Endothelial cell of umbilical vein (primary cell): ENCODE data around the gene C6orf89.

ENCODE experiments used
- CTCF ChIP-seq, 2 donors: IDR thresholded peaks; 1 replicate in 1 of 2; 2 replicates in 1 of 2; pipeline ENCODE4 v1.5.1; 2011; ENCODE audit warnings: low read length in 2 of 2, mild to moderate bottlenecking in 2 of 2, moderate library complexity in 2 of 2, control low read depth in 1 of 2, inconsistent platforms in 1 of 2, low read depth in 1 of 2; ENCODE audit not compliant: insufficient read depth in 1 of 2; ENCODE audit errors: extremely low read depth in 1 of 2
- MYC ChIP-seq: IDR thresholded peaks from one replicate; pipeline ENCODE4 v1.6.1; 2011; ENCODE audit warnings: mild to moderate bottlenecking, low read depth, low read length
- POLR2AphosphoS5 ChIP-seq: IDR thresholded peaks from 2 replicates; pipeline ENCODE4 v1.6.1; 2012; ENCODE audit warnings: low read depth, mild to moderate bottlenecking, control low read depth, low read length, moderate library complexity; ENCODE audit not compliant: insufficient read depth

DNA sequence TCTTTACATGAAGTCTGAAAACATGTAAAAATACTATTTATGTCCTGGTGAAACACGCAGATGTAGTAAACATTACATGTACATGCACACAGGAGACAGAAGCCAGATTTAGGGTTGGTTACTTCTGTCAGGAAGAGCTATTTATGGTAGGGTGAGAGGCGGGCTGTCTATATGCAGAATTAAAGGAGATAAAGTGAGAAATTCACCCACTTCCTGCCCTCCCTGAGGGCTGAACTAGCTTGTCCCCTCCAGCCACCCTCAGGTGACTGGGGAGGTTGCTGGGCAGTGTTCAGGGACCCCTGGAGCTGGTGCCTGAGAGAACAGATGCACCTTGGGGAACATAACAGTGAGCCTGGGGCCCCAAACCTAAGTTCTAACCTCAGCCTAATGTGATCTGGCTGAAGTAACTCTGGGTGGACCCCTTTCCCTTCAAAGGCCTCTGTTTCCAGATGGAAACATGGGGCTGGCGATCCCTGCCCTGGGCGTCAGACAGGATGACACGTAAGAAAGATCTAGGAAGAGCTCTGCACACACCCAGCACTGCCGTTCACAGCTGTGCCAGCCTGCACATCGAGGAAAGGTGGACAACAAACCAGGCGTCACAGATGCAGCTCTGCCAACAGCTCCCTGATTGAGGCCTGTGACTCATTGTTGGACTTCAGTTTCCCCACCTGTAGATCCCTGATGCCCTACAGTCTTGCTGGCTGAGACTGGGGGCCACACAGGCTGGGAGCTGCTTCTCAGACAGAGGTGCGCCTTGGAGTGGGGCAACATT is 70.1 kb downstream of the C6orf89 start:
- TF ChIP-seq POLR2AphosphoS5 (no peak), CTCF (IDR thresholded peaks at IDR 0.05; ENCODE audit: extremely low read depth in 1 of 2, insufficient read depth in 1 of 2, low read depth in 1 of 2, low read length in 2 of 2) (no peak), MYC (no peak)
